Neural crest cell (in vitro differentiated cells): Measurements from ENCODE around the gene DNAJC10. TPM values are rescaled to one million over a fixed set of nuclear protein-coding genes. Genes with fewer than 3 reads are reported as not detected.
"Not testable (repeated sequence)": the region's sequence is repeated elsewhere in the genome, so short reads cannot be mapped to it uniquely, and the experiment has no call there.

Experiments used
- DNase-seq: peaks from one replicate; pipeline ENCODE4 v3.0.0; 2021; ENCODE audit warnings: low read depth, mixed read lengths, low spot score
- H3K27ac Mint-ChIP-seq: one replicate; pipeline ENCODE4 v1.8.0; 2021; ENCODE audit warnings: mild to moderate bottlenecking, mixed read lengths; ENCODE audit not compliant: unreplicated experiment
- H3K27me3 Mint-ChIP-seq: 2 replicates; pipeline ENCODE4 v1.8.0; 2021; ENCODE audit warnings: low read depth, mild to moderate bottlenecking, mixed read lengths
- H3K36me3 Mint-ChIP-seq: 2 replicates; pipeline ENCODE4 v1.8.0; 2021; ENCODE audit warnings: low read depth, mild to moderate bottlenecking, mixed read lengths
- H3K4me1 Mint-ChIP-seq: 2 replicates; pipeline ENCODE4 v1.8.0; 2021; ENCODE audit warnings: mixed read lengths
- H3K4me3 Mint-ChIP-seq: one replicate; pipeline ENCODE4 v1.8.0; 2021; ENCODE audit warnings: mild to moderate bottlenecking, mixed read lengths
- H3K9me3 Mint-ChIP-seq: 2 replicates; pipeline ENCODE4 v1.8.0; 2021; ENCODE audit warnings: mixed read lengths
- total RNA-seq: library from RNA; stranded (reverse); gene quantifications from 2 replicates; pipeline ENCODE4 v1.2.1, GENCODE V29; 2021
- TF ChIP-seq, protein P1 (sequence below): fragments of 200-600 bp; sonication (generic); conservative IDR thresholded peaks from 2 replicates; pipeline ENCODE4 v1.5.0; 2021; ENCODE audit warnings: antibody characterized with exemption, mild to moderate bottlenecking

The DNAJC10 gene
- total RNA-seq, 1 donor from 2014 or later: 114 TPM

GRCh38 chr2:182767578-182767977 is 51.5 kb downstream of the DNAJC10 start:
- Mint-ChIP-seq H3K27ac (peak overlapping the region; percentile 20), H3K27me3 (no peaks in the 10 kb centered on the region), H3K36me3 (peaks cover 53% of the 10 kb centered on the region), H3K9me3 (peaks cover 12% of the 10 kb centered on the region), H3K4me3 (no peak overlapping the region), H3K4me1 (no peaks in the 10 kb centered on the region)
- TF ChIP-seq, protein P1, sequence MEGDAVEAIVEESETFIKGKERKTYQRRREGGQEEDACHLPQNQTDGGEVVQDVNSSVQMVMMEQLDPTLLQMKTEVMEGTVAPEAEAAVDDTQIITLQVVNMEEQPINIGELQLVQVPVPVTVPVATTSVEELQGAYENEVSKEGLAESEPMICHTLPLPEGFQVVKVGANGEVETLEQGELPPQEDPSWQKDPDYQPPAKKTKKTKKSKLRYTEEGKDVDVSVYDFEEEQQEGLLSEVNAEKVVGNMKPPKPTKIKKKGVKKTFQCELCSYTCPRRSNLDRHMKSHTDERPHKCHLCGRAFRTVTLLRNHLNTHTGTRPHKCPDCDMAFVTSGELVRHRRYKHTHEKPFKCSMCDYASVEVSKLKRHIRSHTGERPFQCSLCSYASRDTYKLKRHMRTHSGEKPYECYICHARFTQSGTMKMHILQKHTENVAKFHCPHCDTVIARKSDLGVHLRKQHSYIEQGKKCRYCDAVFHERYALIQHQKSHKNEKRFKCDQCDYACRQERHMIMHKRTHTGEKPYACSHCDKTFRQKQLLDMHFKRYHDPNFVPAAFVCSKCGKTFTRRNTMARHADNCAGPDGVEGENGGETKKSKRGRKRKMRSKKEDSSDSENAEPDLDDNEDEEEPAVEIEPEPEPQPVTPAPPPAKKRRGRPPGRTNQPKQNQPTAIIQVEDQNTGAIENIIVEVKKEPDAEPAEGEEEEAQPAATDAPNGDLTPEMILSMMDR: peak; percentile 65
- no peak for DNase-seq

DNA sequence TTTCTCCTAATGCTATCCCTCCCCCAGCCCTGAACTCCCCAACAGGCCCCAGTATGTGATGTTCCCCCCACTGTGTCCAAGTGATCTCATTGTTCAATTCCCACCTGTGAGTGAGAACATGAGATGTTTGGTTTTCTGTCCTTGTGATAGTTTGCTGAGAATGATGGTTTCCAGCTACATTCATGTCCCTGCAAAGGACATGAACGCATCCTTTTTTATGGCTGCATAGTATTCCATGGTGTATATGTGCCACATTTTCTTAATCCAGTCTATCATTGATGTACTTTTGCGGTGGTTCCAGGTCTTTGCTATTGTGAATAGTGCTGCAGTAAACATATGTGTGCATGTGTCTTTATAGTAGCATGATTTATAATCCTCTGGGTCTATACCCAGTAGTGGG is 52.9 kb downstream of the DNAJC10 start:
- H3K4me1 Mint-ChIP-seq, H3K4me3 Mint-ChIP-seq, H3K27ac Mint-ChIP-seq, DNase-seq, H3K27me3 Mint-ChIP-seq: not testable (repeated sequence)
- H3K9me3 Mint-ChIP-seq: peaks cover 15% of the 10 kb centered on the region
- H3K36me3 Mint-ChIP-seq: peaks cover 66% of the 10 kb centered on the region

DNA sequence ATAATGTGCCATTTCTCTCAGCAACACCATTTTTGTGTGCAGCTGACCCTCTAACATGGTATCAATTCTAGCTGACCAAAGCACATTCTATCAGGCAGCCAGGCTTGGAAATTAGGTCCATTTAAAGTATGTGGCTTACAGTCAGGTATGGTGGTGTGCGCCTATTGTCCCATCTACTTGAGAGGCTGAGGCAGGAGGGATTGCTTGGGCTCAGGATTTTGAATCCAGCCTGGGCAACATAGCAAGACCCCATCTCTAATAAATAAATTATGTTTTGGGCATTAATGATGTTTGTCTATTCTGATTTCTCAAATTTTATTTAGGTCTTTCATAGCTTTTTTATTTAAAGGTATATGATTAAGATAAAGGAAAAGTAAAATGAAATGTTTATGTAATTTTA is 63.3 kb downstream of the DNAJC10 start:
- peaks cover 31% of the 10 kb centered on the region for H3K36me3 Mint-ChIP-seq
- H3K4me3 Mint-ChIP-seq: no peak overlapping the region
- H3K27me3 Mint-ChIP-seq: no peaks in the 10 kb centered on the region
- no peaks in the 10 kb centered on the region for H3K4me1 Mint-ChIP-seq
- TF ChIP-seq, protein P1: no peak
- H3K27ac Mint-ChIP-seq: no peak overlapping the region
- no peak for DNase-seq
- H3K9me3 Mint-ChIP-seq: peaks cover 3% of the 10 kb centered on the region

- H3K4me1 Mint-ChIP-seq: not testable (repeated sequence)
- peaks cover 27% of the 10 kb centered on the region for H3K36me3 Mint-ChIP-seq
- peak overlapping the region; percentile 60 for H3K27ac Mint-ChIP-seq
These were observed 65.0 kb downstream of the DNAJC10 start for GRCh38 chr2:182781099-182781498.

DNA sequence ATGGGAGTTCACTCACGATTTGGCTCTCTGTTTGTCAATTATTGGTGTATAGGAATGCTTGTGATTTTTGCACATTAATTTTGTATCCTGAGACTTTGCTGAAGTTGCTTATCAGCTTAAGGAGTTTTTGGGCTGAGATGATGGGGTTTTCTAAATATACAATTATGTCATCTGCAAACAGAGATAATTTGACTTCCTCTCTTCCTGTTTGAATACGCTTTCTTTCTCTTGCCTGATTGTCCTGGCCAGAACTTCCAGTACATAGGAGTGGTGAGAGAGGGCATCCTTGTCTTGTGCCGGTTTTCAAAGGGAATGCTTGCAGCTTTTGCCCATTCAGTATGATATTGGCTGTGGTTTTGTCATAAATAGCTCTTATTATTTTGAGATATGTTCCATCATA is 66.6 kb downstream of the DNAJC10 start:
- not testable (repeated sequence) for H3K4me1 Mint-ChIP-seq, DNase-seq, H3K4me3 Mint-ChIP-seq, H3K27me3 Mint-ChIP-seq, H3K9me3 Mint-ChIP-seq, H3K27ac Mint-ChIP-seq
- peaks cover 25% of the 10 kb centered on the region for H3K36me3 Mint-ChIP-seq

More at GRCh38 chr2:182781099-182781498, 65.0 kb downstream of the DNAJC10 start:
- not testable (repeated sequence) for H3K4me3 Mint-ChIP-seq, H3K9me3 Mint-ChIP-seq, DNase-seq, H3K27me3 Mint-ChIP-seq

DNA sequence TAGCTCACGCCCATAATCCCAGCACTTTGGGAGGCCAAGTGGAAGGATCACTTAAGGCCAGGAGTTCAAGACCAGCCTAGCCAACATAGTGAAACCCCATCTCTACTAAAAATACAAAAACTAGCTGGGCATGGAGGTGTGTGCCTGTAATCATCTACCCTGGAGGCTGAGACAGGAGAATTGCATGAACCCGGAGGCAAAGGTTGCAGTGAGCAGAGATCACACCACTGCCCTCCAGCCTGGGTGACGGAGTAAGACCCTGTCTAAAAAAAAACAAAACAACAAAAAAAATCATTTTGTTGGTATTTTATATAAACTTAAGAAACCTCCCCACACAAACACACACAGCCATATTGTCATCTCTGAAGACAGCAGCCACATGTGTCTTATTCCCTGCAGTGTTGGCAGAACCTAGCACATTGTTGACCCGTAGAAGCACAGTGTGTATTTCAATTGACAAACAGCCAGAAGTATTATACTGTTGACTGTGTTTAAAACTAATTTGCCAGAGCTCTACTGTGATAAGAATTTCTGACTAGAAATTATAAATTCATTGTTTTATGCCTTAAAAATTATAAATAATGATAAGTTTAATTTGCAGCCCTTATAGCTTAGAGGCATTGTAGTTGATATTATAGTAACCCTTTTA is 68.1 kb downstream of the DNAJC10 start:
- TF ChIP-seq, protein P1: no peak
- no peak overlapping the region for H3K4me3 Mint-ChIP-seq
- H3K36me3 Mint-ChIP-seq: peaks cover 22% of the 10 kb centered on the region
- DNase-seq: no peak
- H3K4me1 Mint-ChIP-seq: peaks cover 6% of the 10 kb centered on the region
- H3K27ac Mint-ChIP-seq: no peak overlapping the region
- no peaks in the 10 kb centered on the region for H3K27me3 Mint-ChIP-seq
- peaks cover 3% of the 10 kb centered on the region for H3K9me3 Mint-ChIP-seq

- Mint-ChIP-seq H3K27me3 (no peaks in the 10 kb centered on the region), H3K4me3 (no peak overlapping the region), H3K36me3 (peaks cover 21% of the 10 kb centered on the region), H3K9me3 (peaks cover 3% of the 10 kb centered on the region), H3K4me1 (peaks cover 6% of the 10 kb centered on the region), H3K27ac (no peak overlapping the region)
- TF ChIP-seq, protein P1: peak; percentile 80
- DNase-seq: no peak
These were observed 68.7 kb downstream of the DNAJC10 start for GRCh38 chr2:182784777-182785176.
